Cardiac ventricle fibroblast (primary cell): ENCODE data around the gene OR9Q2. TPM values are rescaled to one million over a fixed set of nuclear protein-coding genes. Genes with fewer than 3 reads are reported as not detected.

Source experiments
- total RNA-seq: library from RNA; depleted of rRNA; stranded (reverse); fragments of >200 nt; gene quantifications from 2 replicates; pipeline ENCODE4 v1.2.3, GENCODE V29; 2015

The OR9Q2 gene
- total RNA-seq = not detected in 2 replicates

DNA sequence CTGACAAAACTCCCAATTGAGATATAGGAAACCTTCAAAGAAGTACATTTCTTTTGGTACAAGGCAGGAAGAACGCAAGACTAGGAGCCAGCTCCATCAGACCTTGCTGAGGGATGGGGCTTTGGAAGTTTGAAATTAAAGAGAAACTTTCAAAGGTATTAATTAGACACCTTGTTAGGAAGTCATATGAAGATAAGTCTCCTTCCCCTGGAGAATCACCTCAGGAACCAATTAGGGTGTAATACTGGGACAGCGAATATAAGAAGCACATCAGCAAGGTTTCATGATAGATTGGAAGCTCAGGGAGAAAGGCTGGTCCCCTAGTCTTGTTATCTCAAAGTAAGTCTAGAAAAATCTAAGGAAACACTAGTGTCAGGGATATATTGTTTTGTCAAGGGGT lies at the start of gene OR9Q2:
OR9Q2 (plus strand) TSS at position 301 of the 400 bp plus-strand sequence. CDS start 1,421 bp downstream, outside the sequence.

DNA sequence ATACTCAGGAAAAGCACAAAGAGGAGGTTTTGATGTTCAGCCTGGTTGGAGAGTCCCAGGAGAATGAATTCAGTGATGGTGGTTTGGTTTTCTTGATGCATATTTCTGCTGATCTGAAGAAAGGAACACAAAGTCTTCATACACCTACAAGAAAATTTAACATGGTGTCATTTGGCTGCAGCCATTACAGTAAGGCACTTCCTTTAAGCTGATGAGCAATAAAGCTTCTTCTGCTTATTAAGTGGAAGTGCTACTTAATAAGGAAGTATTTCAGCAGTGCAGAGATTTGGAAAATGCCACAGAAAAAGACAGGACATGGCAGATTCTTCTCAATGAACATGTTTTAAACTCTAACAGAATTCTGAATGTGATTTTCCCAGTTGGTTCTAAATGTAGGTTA lies 15.2 kb downstream of the OR9Q2 start, which contains the start of gene OR1S2:
OR1S2 (minus strand) TSS at position 101 of the 400 bp plus-strand sequence; CDS start at position 101, 0 bp downstream.

GRCh38 chr11:58212420-58212819 lies 23.6 kb downstream of the OR9Q2 start, which contains the start of gene OR1S1:
TSS of gene OR1S1 (plus strand) at chr11:58212720.

Other genes with a start within 250 kb of the OR9Q2 start
- not detected in 2 replicates for gene OR9Q1, start 165.2 kb upstream of the OR9Q2 start, total RNA-seq
- not detected in 2 replicates for gene OR6Q1, start 158.1 kb upstream of the OR9Q2 start, total RNA-seq
- not detected in 2 replicates for gene OR9I1, start 63.5 kb upstream of the OR9Q2 start, total RNA-seq
- gene OR1S2, start 15.1 kb downstream of the OR9Q2 start, total RNA-seq = not detected in 2 replicates
- not detected in 2 replicates for gene OR1S1, start 23.6 kb downstream of the OR9Q2 start, total RNA-seq
- gene OR10Q1, start 39.8 kb downstream of the OR9Q2 start, total RNA-seq = not detected in 2 replicates
- gene OR10W1, start 79.2 kb downstream of the OR9Q2 start, total RNA-seq = not detected in 2 replicates
- gene OR5B17, start 170.0 kb downstream of the OR9Q2 start, total RNA-seq = not detected in 2 replicates
- not detected in 2 replicates for gene OR5B3, start 217.8 kb downstream of the OR9Q2 start, total RNA-seq
- not detected in 2 replicates for gene OR5B2, start 239.1 kb downstream of the OR9Q2 start, total RNA-seq